BE2C (cell line): ENCODE results near the gene LSS.

ENCODE experiments used
- DNase-seq: peaks from one replicate; pipeline ENCODE4 v3.0.0-alpha.2; 2020
- H3K27me3 ChIP-seq: fragments of 250-450 bp; sonication (Bioruptor Pico); 2 replicates; pipeline ENCODE4 v1.5.1; 2020; ENCODE audit warnings: mild to moderate bottlenecking
- H3K36me3 ChIP-seq: fragments of 250-450 bp; sonication (Bioruptor Pico); 2 replicates; pipeline ENCODE4 v1.5.1; 2020; ENCODE audit warnings: mild to moderate bottlenecking
- H3K4me1 ChIP-seq: fragments of 250-450 bp; sonication (Bioruptor Pico); 2 replicates; pipeline ENCODE4 v1.5.1; 2020
- H3K4me3 ChIP-seq: 2 replicates; pipeline ENCODE4 v1.5.1; 2011; ENCODE audit warnings: low read depth, low read length
- H3K9me3 ChIP-seq: fragments of 250-450 bp; sonication (Bioruptor Pico); 2 replicates; pipeline ENCODE4 v1.5.1; 2020
- TF ChIP-seq, protein P1 (sequence below): IDR thresholded peaks from 2 replicates; pipeline ENCODE4 v1.5.1; 2012; ENCODE audit warnings: mild to moderate bottlenecking, low read depth, low read length

Gene LSS

DNA sequence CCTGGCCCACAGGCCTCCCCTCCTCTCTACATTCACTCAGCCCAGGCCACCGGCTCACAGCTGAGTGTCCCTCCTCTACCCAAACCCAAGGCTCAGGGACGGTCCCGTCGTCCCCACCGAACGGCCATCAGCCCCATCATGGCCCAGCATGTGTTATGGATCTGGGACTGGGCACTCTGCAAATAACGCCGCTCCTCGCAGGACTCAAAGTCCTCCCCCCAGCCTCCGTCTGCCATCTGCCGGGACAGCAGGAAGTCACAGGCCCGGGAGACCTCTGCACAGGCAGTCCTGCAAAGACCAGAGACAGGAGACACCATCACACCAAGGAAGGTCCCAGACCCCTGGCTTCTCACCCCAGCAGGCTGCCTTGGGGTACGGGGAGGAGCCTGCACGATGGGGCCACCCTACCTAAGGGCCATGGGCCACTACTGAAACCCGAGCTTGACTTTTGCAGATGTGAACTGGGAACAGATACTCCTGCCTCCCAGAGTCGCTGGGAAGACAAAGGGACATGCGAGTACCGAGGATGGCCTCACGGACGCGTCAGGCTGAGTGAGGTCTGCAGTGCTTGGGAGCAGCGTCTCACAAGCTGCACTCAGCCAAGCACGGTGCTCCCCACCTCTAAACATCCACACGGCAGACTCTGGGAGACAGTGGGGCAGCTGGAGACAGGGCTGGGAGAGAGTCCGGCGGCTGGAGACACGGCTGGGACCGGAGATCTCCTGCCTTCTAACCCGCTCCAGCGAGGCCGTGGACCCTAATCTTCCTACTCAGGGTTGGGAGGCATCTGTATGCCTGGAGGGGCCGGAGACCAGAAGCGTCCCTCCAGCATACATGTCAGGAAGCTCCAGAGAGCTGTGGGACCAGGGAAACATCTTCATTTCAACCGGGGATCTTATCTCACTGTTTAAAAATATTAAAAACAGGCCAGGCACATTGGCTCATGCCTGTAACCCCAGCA is 33.9 kb downstream of the LSS start:
- Histone ChIP-seq H3K4me1 (peaks cover 2% of the 10 kb centered on the region), H3K27me3 (no peaks in the 10 kb centered on the region), H3K36me3 (peaks cover 32% of the 10 kb centered on the region), H3K9me3 (no peaks in the 10 kb centered on the region), H3K4me3 (no peak overlapping the region)
- TF ChIP-seq, protein P1, sequence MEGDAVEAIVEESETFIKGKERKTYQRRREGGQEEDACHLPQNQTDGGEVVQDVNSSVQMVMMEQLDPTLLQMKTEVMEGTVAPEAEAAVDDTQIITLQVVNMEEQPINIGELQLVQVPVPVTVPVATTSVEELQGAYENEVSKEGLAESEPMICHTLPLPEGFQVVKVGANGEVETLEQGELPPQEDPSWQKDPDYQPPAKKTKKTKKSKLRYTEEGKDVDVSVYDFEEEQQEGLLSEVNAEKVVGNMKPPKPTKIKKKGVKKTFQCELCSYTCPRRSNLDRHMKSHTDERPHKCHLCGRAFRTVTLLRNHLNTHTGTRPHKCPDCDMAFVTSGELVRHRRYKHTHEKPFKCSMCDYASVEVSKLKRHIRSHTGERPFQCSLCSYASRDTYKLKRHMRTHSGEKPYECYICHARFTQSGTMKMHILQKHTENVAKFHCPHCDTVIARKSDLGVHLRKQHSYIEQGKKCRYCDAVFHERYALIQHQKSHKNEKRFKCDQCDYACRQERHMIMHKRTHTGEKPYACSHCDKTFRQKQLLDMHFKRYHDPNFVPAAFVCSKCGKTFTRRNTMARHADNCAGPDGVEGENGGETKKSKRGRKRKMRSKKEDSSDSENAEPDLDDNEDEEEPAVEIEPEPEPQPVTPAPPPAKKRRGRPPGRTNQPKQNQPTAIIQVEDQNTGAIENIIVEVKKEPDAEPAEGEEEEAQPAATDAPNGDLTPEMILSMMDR: no peak
- DNase-seq: no peak

DNA sequence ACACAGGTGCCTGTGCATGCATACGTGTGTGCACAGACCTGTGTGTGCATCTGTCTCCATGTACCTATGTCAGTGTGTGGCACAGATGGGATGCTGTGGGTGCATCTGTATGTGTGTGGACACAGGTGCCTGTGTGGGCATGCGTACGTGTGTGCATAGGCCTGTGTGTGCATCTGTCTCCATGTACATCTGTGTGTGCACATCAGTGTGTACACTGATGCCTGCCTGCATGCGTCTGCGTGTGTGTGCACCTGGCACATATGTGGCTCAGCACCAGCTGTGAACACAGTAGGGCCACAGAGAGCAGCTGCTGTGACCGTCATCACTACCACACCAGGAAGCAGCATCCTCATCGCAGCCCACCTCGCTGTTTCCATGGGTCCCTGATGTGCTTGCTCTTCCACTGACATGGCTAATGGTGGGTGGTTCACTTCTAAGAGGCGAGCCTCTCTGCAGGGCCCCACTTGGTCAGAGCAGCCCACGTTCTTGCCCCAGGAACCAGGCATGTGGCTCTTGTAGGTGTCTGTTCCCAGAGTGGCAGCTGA is 34.7 kb downstream of the LSS start:
- Histone ChIP-seq H3K4me3 (no peak overlapping the region), H3K27me3 (no peaks in the 10 kb centered on the region), H3K4me1 (peaks cover 9% of the 10 kb centered on the region), H3K36me3 (peaks cover 31% of the 10 kb centered on the region), H3K9me3 (no peaks in the 10 kb centered on the region)
- no peak for DNase-seq
- TF ChIP-seq, protein P1: no peak

DNA sequence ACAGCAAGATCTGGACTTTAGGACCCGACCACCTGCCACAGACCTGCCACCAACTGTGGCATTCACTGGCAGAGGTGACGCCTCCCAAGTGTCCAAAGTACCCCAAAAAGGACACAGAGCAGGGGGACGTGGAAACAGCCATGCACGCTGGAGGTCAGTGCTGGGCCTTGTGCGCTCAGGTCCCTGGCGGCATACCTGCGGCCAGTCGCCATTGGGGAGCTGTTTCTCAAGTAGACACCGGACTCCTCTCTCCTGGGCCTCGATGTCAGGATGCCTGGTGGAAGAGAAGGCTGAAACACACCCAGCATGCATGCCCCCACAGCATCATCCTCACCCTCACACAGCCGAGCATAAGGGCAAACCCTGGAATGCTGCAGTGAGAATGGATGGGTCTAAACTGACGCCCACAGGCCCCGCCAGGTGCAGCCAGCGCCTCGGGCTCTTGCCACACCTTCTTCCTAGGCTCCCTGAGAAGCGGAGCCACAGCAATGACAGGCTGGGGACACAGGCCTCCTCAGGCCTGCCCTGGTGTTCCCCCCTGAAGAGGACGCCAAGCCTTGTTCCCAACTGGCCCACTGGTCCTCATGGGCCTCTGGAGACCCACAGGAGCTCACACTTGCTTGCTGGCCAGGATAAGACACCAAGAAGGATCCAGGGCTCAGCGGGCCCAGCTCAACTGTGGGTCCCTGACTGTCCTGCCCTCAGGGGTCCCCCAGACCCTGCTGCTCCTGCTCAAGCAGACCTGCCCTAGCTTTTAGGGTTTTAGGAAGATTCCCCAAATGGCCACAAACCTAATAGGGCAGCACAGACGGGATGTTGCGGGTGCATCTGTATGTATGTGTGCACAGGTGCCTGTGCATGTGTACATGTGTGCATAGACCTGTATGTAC is 36.6 kb downstream of the LSS start:
- H3K4me3 ChIP-seq: no peak overlapping the region
- peaks cover 31% of the 10 kb centered on the region for H3K36me3 ChIP-seq
- peaks cover 21% of the 10 kb centered on the region for H3K4me1 ChIP-seq
- no peak for DNase-seq
- H3K27me3 ChIP-seq: no peaks in the 10 kb centered on the region
- TF ChIP-seq, protein P1: no peak
- no peaks in the 10 kb centered on the region for H3K9me3 ChIP-seq

DNA sequence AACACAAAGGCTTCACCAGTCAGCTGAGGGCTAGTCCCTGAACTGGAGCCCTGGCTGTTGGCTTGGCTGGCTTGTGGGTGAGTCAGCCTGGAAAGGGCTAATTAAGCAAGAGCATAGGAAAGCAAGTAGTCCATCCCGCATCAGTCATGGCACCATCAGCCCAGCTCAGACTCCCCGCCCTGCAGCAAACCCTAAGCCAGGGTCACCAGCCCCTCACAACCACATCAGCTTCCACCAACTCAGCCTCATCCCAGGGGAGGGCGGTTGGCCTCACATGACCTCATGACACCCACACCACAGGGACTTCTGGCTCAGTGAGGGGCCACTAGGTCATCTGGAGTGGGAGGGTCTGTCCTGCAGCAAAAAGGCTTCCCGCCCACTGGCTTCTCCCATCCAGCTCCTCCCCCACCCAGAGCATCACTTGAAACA is 37.3 kb downstream of the LSS start:
- Histone ChIP-seq H3K36me3 (peaks cover 29% of the 10 kb centered on the region), H3K27me3 (no peaks in the 10 kb centered on the region), H3K4me1 (peaks cover 21% of the 10 kb centered on the region), H3K4me3 (no peak overlapping the region), H3K9me3 (no peaks in the 10 kb centered on the region)
- TF ChIP-seq, protein P1: no peak
- DNase-seq: no peak

GRCh38 chr21:46190491-46191131 is 38.0 kb downstream of the LSS start:
- H3K4me1 ChIP-seq: peaks cover 21% of the 10 kb centered on the region
- H3K27me3 ChIP-seq: no peaks in the 10 kb centered on the region
- H3K4me3 ChIP-seq: no peak overlapping the region
- H3K36me3 ChIP-seq: peaks cover 22% of the 10 kb centered on the region
- TF ChIP-seq, protein P1: no peak
- no peak for DNase-seq
- H3K9me3 ChIP-seq: no peaks in the 10 kb centered on the region
